ENCODE data around the gene GET4.

- TF ChIP-seq CTCF (conservative IDR thresholded peaks at IDR 0.05 in 1 of 2, IDR thresholded peaks at IDR 0.05 in 1 of 2; ENCODE audit: extremely low read depth in 1 of 2, insufficient read depth in 1 of 2, low read depth in 1 of 2, low read length in 2 of 2): peak in 1 of 2 donors; percentile 27
- no peak for TF ChIP-seq EZH2 (IDR thresholded peaks at IDR 0.05; ENCODE audit: borderline replicate concordance, low read length)
These were observed 37.6 kb downstream of the GET4 start for GRCh38 chr7:913736-914520.
